Muscle of leg (tissue), 11 donors: Measurements from ENCODE around the gene VSTM5. TPM values are rescaled to one million over a fixed set of nuclear protein-coding genes. Genes with fewer than 3 reads are reported as not detected.

Experiments
- DNase-seq: peaks from one replicate; pipeline ENCODE4 v3.0.0; 2013
- H3K27ac ChIP-seq: one replicate; pipeline ENCODE4 v1.5.1; 2013; ENCODE audit warnings: mild to moderate bottlenecking, low read length, control low read depth
- H3K27me3 ChIP-seq: one replicate; pipeline ENCODE4 v1.6.1; 2013; ENCODE audit warnings: low read length; ENCODE audit not compliant: control insufficient read depth, insufficient read depth
- H3K36me3 ChIP-seq: one replicate; pipeline ENCODE4 v1.6.1; 2013; ENCODE audit warnings: low read length; ENCODE audit not compliant: control insufficient read depth, insufficient read depth
- H3K4me1 ChIP-seq: one replicate; pipeline ENCODE4 v1.6.1; 2013; ENCODE audit warnings: low read length; ENCODE audit not compliant: control insufficient read depth, insufficient read depth
- H3K4me3 ChIP-seq: one replicate; pipeline ENCODE4 v1.5.1; 2013; ENCODE audit warnings: low read length, control low read depth
- H3K9me3 ChIP-seq: replicated peaks from 2 replicates; pipeline ENCODE4 v1.6.1; 2013; ENCODE audit warnings: low read depth, low read length; ENCODE audit not compliant: control insufficient read depth
- WGBS: methylation state at CpG from one replicate; pipeline ENCODE4 v1.1.5; 2013; ENCODE audit warnings: missing lambda C conversion rate; ENCODE audit not compliant: insufficient coverage; 5-methylcytosine and 5-hydroxymethylcytosine counted together
- polyA plus RNA-seq, 8 donors: library from polyadenylated mRNA; unstranded; fragments of 120-200 nt; gene quantifications; one replicate each; pipeline versions ENCODE4 v1.2.1 to v1.2.3, GENCODE V29; 2013; ENCODE audit warnings: inconsistent platforms in 1 of 8, low replicate concordance in 1 of 8; ENCODE audit not compliant: insufficient read length in 8 of 8, insufficient read depth in 1 of 8
- total RNA-seq: library from RNA; stranded (reverse); fragments of 120-200 nt; gene quantifications from one replicate; pipeline ENCODE4 v1.2.4, GENCODE V29; 2013

The VSTM5 gene
- total and polyA plus RNA-seq, 9 donors = 0.16 to 1.1 (median 0.27) TPM

DNA sequence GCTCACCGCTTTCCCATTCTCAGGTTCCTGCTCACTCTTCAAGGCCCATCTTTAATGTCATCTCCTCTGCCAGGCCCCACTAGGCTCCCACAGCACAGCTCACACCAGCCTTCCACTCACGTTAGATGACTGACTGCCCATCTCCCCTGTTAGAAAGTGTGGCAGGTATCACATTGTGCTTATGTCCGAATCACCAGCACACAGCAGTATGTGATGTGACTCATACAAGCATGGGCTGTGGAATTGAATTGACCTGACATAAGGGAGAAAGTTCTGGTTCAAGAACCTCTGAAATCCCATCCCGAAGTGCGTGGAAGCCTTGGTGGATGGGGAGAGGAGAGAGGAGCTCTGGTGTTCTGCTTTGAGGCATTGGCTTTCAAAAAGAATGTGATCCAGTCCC is 6.5 kb downstream of the VSTM5 start:
- Histone ChIP-seq H3K4me1 (no peaks in the 10 kb centered on the region), H3K36me3 (no peaks in the 10 kb centered on the region), H3K9me3 (no peaks in the 10 kb centered on the region), H3K27me3 (no peaks in the 10 kb centered on the region), H3K27ac (no peak overlapping the region), H3K4me3 (no peak overlapping the region)
- WGBS = 84% methylated on average over 4 of the region's 5 CpGs
- DNase-seq = no peak

DNA sequence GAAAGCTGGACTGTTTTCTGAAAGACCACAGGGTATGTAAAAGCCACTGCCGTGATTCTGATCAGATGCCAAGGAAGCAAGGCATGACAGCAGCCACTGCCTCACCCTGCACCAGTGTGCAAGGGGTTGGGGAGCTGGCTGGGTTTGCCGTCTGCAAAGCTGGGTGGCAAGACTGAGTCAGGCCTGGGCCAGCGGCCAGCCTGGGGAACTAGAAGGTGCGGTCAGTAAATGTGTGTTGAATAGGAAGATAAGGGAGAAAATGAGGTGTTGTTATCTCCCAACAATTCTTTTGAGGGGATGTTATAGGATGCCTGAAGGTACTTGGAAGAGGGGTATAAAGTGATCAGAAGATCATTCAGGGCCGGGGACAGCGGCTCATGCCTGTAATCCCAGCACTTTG is 8.0 kb downstream of the VSTM5 start:
- DNase-seq = no peak
- no peaks in the 10 kb centered on the region for H3K9me3 ChIP-seq
- no peak overlapping the region for H3K27ac ChIP-seq
- 67% methylated on average over 6 of the region's 6 CpGs for WGBS
- no peak overlapping the region for H3K4me3 ChIP-seq
- no peaks in the 10 kb centered on the region for H3K27me3 ChIP-seq
- H3K4me1 ChIP-seq = no peaks in the 10 kb centered on the region
- H3K36me3 ChIP-seq = no peaks in the 10 kb centered on the region

- 100% methylated on average over 1 of the region's 4 CpGs for WGBS
- Histone ChIP-seq H3K36me3 (no peaks in the 10 kb centered on the region), H3K4me1 (no peaks in the 10 kb centered on the region), H3K9me3 (no peaks in the 10 kb centered on the region), H3K4me3 (no peak overlapping the region), H3K27me3 (no peaks in the 10 kb centered on the region), H3K27ac (no peak overlapping the region)
- no peak for DNase-seq
Observed at GRCh38 chr11:93842034-93842433, 8.4 kb downstream of the VSTM5 start.

GRCh38 chr11:93841446-93841845 is 9.0 kb downstream of the VSTM5 start:
- no peak overlapping the region for H3K4me3 ChIP-seq
- H3K4me1 ChIP-seq = no peaks in the 10 kb centered on the region
- H3K27ac ChIP-seq = no peak overlapping the region
- no peaks in the 10 kb centered on the region for H3K36me3 ChIP-seq
- 43% methylated on average over 1 of the region's 2 CpGs for WGBS
- H3K9me3 ChIP-seq = no peaks in the 10 kb centered on the region
- no peak for DNase-seq
- no peaks in the 10 kb centered on the region for H3K27me3 ChIP-seq

DNA sequence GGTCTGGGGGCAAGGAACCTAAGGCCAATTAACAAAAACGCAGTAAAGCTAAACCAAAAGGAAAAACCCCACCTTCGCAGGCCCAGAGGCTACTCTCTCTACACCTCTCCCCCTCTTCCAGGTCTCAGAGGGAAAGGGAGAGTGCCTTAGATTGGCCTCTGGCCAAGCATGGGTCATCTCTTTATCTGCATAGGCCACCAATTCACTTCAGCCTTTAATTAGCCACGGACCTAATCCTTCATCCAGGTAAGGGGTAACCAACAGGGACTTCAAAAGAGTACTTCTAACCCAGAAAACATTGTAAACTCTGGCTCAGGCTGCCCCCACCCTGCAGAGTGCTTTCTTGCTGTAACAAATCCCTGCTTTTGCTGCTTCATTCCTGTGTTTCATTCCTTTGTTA is 9.4 kb downstream of the VSTM5 start:
- no peak for DNase-seq
- H3K4me1 ChIP-seq = no peaks in the 10 kb centered on the region
- no peaks in the 10 kb centered on the region for H3K9me3 ChIP-seq
- no peaks in the 10 kb centered on the region for H3K27me3 ChIP-seq
- no peak overlapping the region for H3K4me3 ChIP-seq
- WGBS = no CpG with 5 or more reads among the region's 3 CpGs
- H3K36me3 ChIP-seq = no peaks in the 10 kb centered on the region
- H3K27ac ChIP-seq = no peak overlapping the region

GRCh38 chr11:93840180-93840579 is 10.2 kb downstream of the VSTM5 start:
- Histone ChIP-seq H3K4me3 (no peak overlapping the region), H3K4me1 (no peaks in the 10 kb centered on the region), H3K9me3 (no peaks in the 10 kb centered on the region), H3K27me3 (no peaks in the 10 kb centered on the region), H3K36me3 (no peaks in the 10 kb centered on the region), H3K27ac (no peak overlapping the region)
- no CpG with 5 or more reads among the region's 2 CpGs for whole genome bisulfite sequencing
- peak; percentile 48 for DNase-seq

- H3K4me3 ChIP-seq = no peak overlapping the region
Observed at GRCh38 chr11:93838967-93839366, 11.5 kb downstream of the VSTM5 start.

DNA sequence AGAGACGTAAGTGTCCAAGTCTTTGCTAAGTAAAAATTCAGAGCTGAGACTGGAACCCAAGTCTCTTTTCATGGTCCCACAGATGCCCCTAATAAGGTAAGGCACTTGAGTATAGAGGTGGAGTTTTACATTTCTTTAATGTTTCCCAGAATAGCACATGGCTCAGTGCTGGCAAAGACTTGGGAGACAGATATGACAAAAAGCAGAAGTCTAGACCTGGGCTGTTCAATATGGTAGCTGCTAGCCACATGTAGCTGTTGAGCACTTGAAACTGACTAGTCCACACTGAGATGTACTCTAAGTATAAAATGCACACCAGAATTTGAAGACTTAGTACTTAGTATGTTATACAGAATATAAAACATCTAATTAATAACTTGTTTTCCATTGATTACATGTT is 17.6 kb downstream of the VSTM5 start:
- H3K4me3 ChIP-seq = no peak overlapping the region
- 57% methylated on average over 1 of the region's 1 CpG for WGBS
- no peaks in the 10 kb centered on the region for H3K36me3 ChIP-seq
- no peaks in the 10 kb centered on the region for H3K9me3 ChIP-seq
- H3K27me3 ChIP-seq = no peaks in the 10 kb centered on the region
- H3K4me1 ChIP-seq = no peaks in the 10 kb centered on the region
- no peak overlapping the region for H3K27ac ChIP-seq
- DNase-seq = no peak

More at GRCh38 chr11:93838967-93839366, 11.5 kb downstream of the VSTM5 start:
- Histone ChIP-seq H3K36me3 (no peaks in the 10 kb centered on the region), H3K9me3 (no peaks in the 10 kb centered on the region), H3K4me1 (no peaks in the 10 kb centered on the region), H3K27me3 (no peaks in the 10 kb centered on the region), H3K27ac (no peak overlapping the region)
- no peak for DNase-seq
- WGBS = 80% methylated on average over 8 of the region's 8 CpGs

DNA sequence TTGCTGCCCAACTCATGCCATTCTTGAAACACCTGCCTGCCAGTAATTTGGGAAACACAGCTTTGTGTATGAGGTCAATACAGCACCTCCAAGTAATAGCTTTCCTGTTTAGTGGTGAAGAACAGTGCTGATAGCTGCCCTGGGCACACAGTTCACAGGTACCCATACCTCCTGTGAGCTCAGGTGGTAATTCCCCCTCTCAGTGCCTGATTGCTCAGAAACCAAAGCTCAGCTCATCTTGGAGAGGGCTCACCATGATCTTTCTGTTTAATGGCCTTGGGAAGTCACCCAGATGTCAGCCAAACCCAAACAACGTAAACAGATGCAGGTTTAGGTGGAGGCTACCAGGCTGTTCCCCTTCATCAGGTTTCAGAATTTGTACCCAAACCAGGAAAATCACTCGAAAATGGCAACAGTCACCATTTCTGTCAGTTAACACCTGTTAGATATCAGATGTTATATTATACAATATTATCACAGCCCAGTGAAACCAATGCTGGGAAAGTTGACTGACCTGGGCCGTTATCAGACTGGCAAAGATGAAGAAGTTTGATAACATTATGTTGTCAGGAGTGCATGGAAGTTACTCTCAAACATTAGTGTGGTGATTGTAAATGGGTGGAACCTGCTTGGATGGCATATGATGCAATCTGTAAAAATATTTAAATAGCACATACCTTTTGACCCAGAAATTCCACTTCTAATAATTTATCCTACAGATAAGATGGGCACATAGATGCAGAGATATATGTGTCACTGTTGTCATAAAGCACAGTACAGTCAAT is 18.9 kb downstream of the VSTM5 start:
- no CpG with 5 or more reads among the region's 3 CpGs for WGBS
- Histone ChIP-seq H3K4me1 (no peaks in the 10 kb centered on the region), H3K4me3 (no peak overlapping the region), H3K9me3 (no peaks in the 10 kb centered on the region), H3K27me3 (no peaks in the 10 kb centered on the region), H3K36me3 (no peaks in the 10 kb centered on the region), H3K27ac (no peak overlapping the region)
- no peak for DNase-seq

DNA sequence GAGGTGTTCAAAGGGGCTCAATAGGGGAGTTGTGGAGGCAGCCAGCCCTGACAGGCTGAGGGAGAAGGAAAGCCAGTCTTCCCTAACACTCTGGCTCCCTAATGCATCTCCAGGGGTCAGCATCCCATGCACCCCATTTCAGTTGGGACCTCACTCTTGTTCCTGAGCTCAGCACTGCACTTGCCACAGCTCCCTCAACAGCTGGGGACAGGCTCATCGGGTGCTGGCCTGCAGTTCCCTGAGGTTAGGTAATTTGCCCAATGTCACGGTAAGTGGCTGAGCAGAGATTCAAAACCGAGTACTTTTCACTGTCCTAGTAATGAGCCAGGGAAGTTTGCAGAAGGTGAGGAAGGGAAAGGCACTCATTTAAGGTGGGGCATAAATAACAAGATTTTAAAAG is 20.8 kb downstream of the VSTM5 start:
- DNase-seq = no peak
- Histone ChIP-seq H3K9me3 (no peaks in the 10 kb centered on the region), H3K27ac (no peak overlapping the region), H3K27me3 (no peaks in the 10 kb centered on the region), H3K4me1 (no peaks in the 10 kb centered on the region), H3K4me3 (no peak overlapping the region), H3K36me3 (no peaks in the 10 kb centered on the region)
- WGBS = 57% methylated on average over 3 of the region's 3 CpGs

- H3K9me3 ChIP-seq = no peaks in the 10 kb centered on the region
- H3K4me1 ChIP-seq = no peaks in the 10 kb centered on the region
- no peak overlapping the region for H3K4me3 ChIP-seq
- no peak for DNase-seq
- no peaks in the 10 kb centered on the region for H3K27me3 ChIP-seq
- H3K27ac ChIP-seq = no peak overlapping the region
- no peaks in the 10 kb centered on the region for H3K36me3 ChIP-seq
- 83% methylated on average over 1 of the region's 1 CpG for WGBS
Observed at GRCh38 chr11:93827363-93827762, 23.1 kb downstream of the VSTM5 start.
